ENCODE data around the gene ASB11.

GRCh38 chrX:15298780-15299179 is 16.7 kb downstream of the ASB11 start:
- TF ChIP-seq CTCF (IDR thresholded peaks at IDR 0.05) (no peak), EZH2 (IDR thresholded peaks at IDR 0.05) (no peak), EZH2phosphoT487 (IDR thresholded peaks at IDR 0.05) (no peak)
